ENCODE data around the gene VWA5B1. TPM values are rescaled to one million over a fixed set of nuclear protein-coding genes. Genes with fewer than 3 reads are reported as not detected.

Gene VWA5B1
- not detected in 2 replicates for total RNA-seq
- polyA plus RNA-seq = not detected in 2 replicates
- polyA plus RNA-seq (2011; cell fraction: cytosol; rRNA removed) = not detected in 2 replicates
- not detected in 2 replicates for polyA plus RNA-seq (2011; cell fraction: nucleus; rRNA removed)
- polyA plus RNA-seq (2012) = not detected in 2 replicates
- not detected in 2 replicates for polyA minus RNA-seq
- not detected for polyA minus RNA-seq (2011; cell fraction: cytosol; rRNA and poly(A)+ RNA removed)
- polyA minus RNA-seq (2011; cell fraction: nucleus; rRNA and poly(A)+ RNA removed) = not detected in 2 replicates
- Bru-seq, nascent RNA = not detected
- BruChase-seq, experiment 1, labeled RNA remaining after a 6-hour chase = not detected
- not detected for BruChase-seq, experiment 2, labeled RNA remaining after a 2-hour chase
- long read RNA-seq = 0 reads

- H2AFZ ChIP-seq (ENCODE audit: low read depth, low read length) = no peak within 1 kb of the TSS
- no TSS peak for BruUV-seq (replicated peaks)
- POLR2A ChIA-PET = no interaction called here
- no peaks in the 10 kb centered on the region for H3K79me2 ChIP-seq (ENCODE audit: control insufficient read depth, insufficient read depth, low read length)
- no peaks in the 10 kb centered on the region for H4K20me1 ChIP-seq (replicated peaks; ENCODE audit: control insufficient read depth, extremely low read depth, insufficient read depth, low read length)
- dilution Hi-C loops (cut with MboI; ENCODE audit: extremely low pct_ligation_motif_present, low sequenced_read_pairs) = no loop called here
- intact Hi-C loops (cut with micrococcal nuclease) = no loop called here
- no peaks in the 10 kb centered on the region for H3K9me1 ChIP-seq (replicated peaks; ENCODE audit: control insufficient read depth, extremely low read depth, insufficient read depth, low read length)
- TF ChIP-seq POLR2A (IDR thresholded peaks at IDR 0.05; ENCODE audit: low read depth, low read length) (no peak), POLR2AphosphoS5 (IDR thresholded peaks at IDR 0.05; ENCODE audit: insufficient read depth, low read depth, low read length) (no peak)
- peaks cover 8 to 16% of the 10 kb centered on the region in 2 experiments for H3K27me3 ChIP-seq (ENCODE audit: control insufficient read depth in 2 of 2, insufficient read depth in 2 of 2, low read length in 2 of 2)
- H3K36me3 ChIP-seq (ENCODE audit: control insufficient read depth in 2 of 2, extremely low read depth in 1 of 2, insufficient read depth in 2 of 2, low read length in 2 of 2) = no peaks in the 10 kb centered on the region
- H3K9ac ChIP-seq (replicated peaks; ENCODE audit: extremely low read depth, insufficient read depth, low read length) = no peak within 1 kb of the TSS
- no peaks in the 10 kb centered on the region for H3K4me1 ChIP-seq (ENCODE audit: control insufficient read depth, extremely low read depth, insufficient read depth, low read length)
- H3K27ac ChIP-seq (ENCODE audit: insufficient read depth, low read depth, low read length) = no peak within 1 kb of the TSS
- no peaks in the 10 kb centered on the region for H3K9me3 ChIP-seq (replicated peaks; ENCODE audit: control insufficient read depth, insufficient read depth, low read length)
- FAIRE-seq (no peak), DNase-seq (ENCODE audit: low read depth, low spot score) (no peak)
- H3K4me3 ChIP-seq (replicated peaks in 1 of 3; ENCODE audit: insufficient read depth in 1 of 3, low read depth in 1 of 3, low read length in 3 of 3) = no peak within 1 kb of the TSS
- no peak within 1 kb of the TSS for H3K4me2 ChIP-seq (ENCODE audit: insufficient read depth, low read length)
- CTCF ChIA-PET = no interaction called here
These were observed at the start of gene VWA5B1 for GRCh38 chr1:20290624-20291597. Gene VWA5B1 (plus strand): TSS chr1:20290875. CDS start chr1:20310602, 19,727 bp downstream.

- Histone ChIP-seq H3K4me2 (ENCODE audit: insufficient read depth, low read length) (no peak overlapping the region), H3K4me3 (replicated peaks in 1 of 3; ENCODE audit: insufficient read depth in 1 of 3, low read depth in 1 of 3, low read length in 3 of 3) (no peak overlapping the region), H3K27ac (ENCODE audit: insufficient read depth, low read depth, low read length) (no peak overlapping the region), H3K27me3 (ENCODE audit: control insufficient read depth in 2 of 2, insufficient read depth in 2 of 2, low read length in 2 of 2) (peaks cover 0 to 4% of the 10 kb centered on the region in 2 experiments), H3K9me3 (replicated peaks; ENCODE audit: control insufficient read depth, insufficient read depth, low read length) (no peaks in the 10 kb centered on the region), H3K79me2 (ENCODE audit: control insufficient read depth, insufficient read depth, low read length) (no peaks in the 10 kb centered on the region), H3K4me1 (ENCODE audit: control insufficient read depth, extremely low read depth, insufficient read depth, low read length) (no peaks in the 10 kb centered on the region), H3K9me1 (replicated peaks; ENCODE audit: control insufficient read depth, extremely low read depth, insufficient read depth, low read length) (no peaks in the 10 kb centered on the region), H2AFZ (ENCODE audit: low read depth, low read length) (no peak overlapping the region), H4K20me1 (replicated peaks; ENCODE audit: control insufficient read depth, extremely low read depth, insufficient read depth, low read length) (no peaks in the 10 kb centered on the region), H3K9ac (replicated peaks; ENCODE audit: extremely low read depth, insufficient read depth, low read length) (no peak overlapping the region), H3K36me3 (ENCODE audit: control insufficient read depth in 2 of 2, extremely low read depth in 1 of 2, insufficient read depth in 2 of 2, low read length in 2 of 2) (no peaks in the 10 kb centered on the region)
- FAIRE-seq = no peak
- ChIA-PET POLR2A (no interaction called here), CTCF (interaction anchor here (0.9 kb wide), 1 partner anchor 30 kb away, joined by 3 read pairs; no protein-coding TSS in a partner anchor)
- no TSS peak for BruUV-seq (replicated peaks)
- DNase-seq (ENCODE audit: low read depth, low spot score) = no peak
- dilution Hi-C loops (cut with MboI; ENCODE audit: extremely low pct_ligation_motif_present, low sequenced_read_pairs) (no loop called here), intact Hi-C loops (cut with micrococcal nuclease) (no loop called here)
- TF ChIP-seq FOS (IDR thresholded peaks at IDR 0.05; ENCODE audit: borderline replicate concordance, insufficient read depth, low read length) (no peak), MAX (IDR thresholded peaks at IDR 0.05; ENCODE audit: insufficient read depth, insufficient read length) (no peak), MYC (IDR thresholded peaks at IDR 0.05; ENCODE audit: low read depth, low read length) (no peak), GATA2 (IDR thresholded peaks at IDR 0.05; ENCODE audit: insufficient read depth, insufficient read length, low read depth, low read length) (no peak), POLR2AphosphoS5 (IDR thresholded peaks at IDR 0.05; ENCODE audit: insufficient read depth, low read depth, low read length) (no peak), CTCF (IDR thresholded peaks at IDR 0.05; ENCODE audit: extremely low read depth in 1 of 2, insufficient read depth in 1 of 2, low read depth in 1 of 2, low read length in 2 of 2) (no peak)
These were observed 47.7 kb upstream of the VWA5B1 start for GRCh38 chr1:20242890-20243479.
